B cell (primary cell): ENCODE measurements around the gene LTBP3. TPM values are rescaled to one million over a fixed set of nuclear protein-coding genes. Genes with fewer than 3 reads are reported as not detected.

ENCODE experiments used
- ATAC-seq: fragments of 200-7000 bp; cut with Tn5 transposase; one replicate; pipeline ENCODE4 v1.10.0; 2021; ENCODE audit warnings: low read depth, mild to moderate bottlenecking, moderate number of reproducible peaks, moderate library complexity
- CTCF ChIA-PET: fragments of 350-600 bp; sonication (Branson Sonifier 250); formaldehyde crosslinking; loops from one replicate; lab custom pipeline; 2021; ENCODE audit warnings: antibody characterized with exemption, inconsistent platforms; lab: Charles Lee
- POLR2A ChIA-PET: fragments of 350-600 bp; sonication (Branson Sonifier 250); formaldehyde crosslinking; loops from one replicate; lab custom pipeline; 2021; ENCODE audit warnings: antibody characterized with exemption; lab: Charles Lee
- DNase-seq: peaks from one replicate; pipeline ENCODE4 v3.0.0; 2013
- H2AFZ ChIP-seq: 2 replicates; pipeline ENCODE4 v1.6.1; 2012; ENCODE audit warnings: mild to moderate bottlenecking, low read depth, low read length; ENCODE audit not compliant: insufficient read depth, poor library complexity, severe bottlenecking
- H3K27ac ChIP-seq, 2 donors: 1 replicate in 1 of 2; 2 replicates in 1 of 2; pipeline ENCODE4 v1.5.1; 2012 to 2013; ENCODE audit warnings: low read length in 2 of 2, mild to moderate bottlenecking in 2 of 2, moderate library complexity in 1 of 2
- H3K27me3 ChIP-seq, 4 experiments: fragments of 200-600 bp in 1 of 4; sonication (generic) in 1 of 4; replicated peaks in 1 of 4; 1 replicate in 2 of 4; 2 replicates in 2 of 4; pipeline versions ENCODE4 v1.6.1 to v1.7.0; 2013 to 2016; ENCODE audit warnings: low read length in 3 of 4, mild to moderate bottlenecking in 2 of 4, mixed read lengths in 1 of 4, moderate library complexity in 1 of 4; ENCODE audit not compliant: insufficient read depth in 4 of 4, control insufficient read depth in 3 of 4; ENCODE audit errors: control extremely low read depth in 1 of 4
- H3K36me3 ChIP-seq, 2 experiments: replicated peaks in 1 of 2; 1 replicate in 1 of 2; 2 replicates in 1 of 2; pipeline versions ENCODE4 v1.6.1 to v1.7.1; 2013; ENCODE audit warnings: low read length in 1 of 2; ENCODE audit not compliant: insufficient read depth in 2 of 2, control insufficient read depth in 1 of 2; ENCODE audit errors: control extremely low read depth in 1 of 2, extremely low read depth in 1 of 2
- H3K4me1 ChIP-seq, 2 donors: fragments of 200-600 bp in 1 of 2; sonication (generic) in 1 of 2; 1 replicate in 1 of 2; 2 replicates in 1 of 2; pipeline versions ENCODE4 v1.5.1 to v1.6.1; 2013 to 2017; ENCODE audit warnings: low read length in 2 of 2; ENCODE audit not compliant: control insufficient read depth in 2 of 2, insufficient read depth in 2 of 2
- H3K4me2 ChIP-seq: replicated peaks from 2 replicates; pipeline ENCODE3; 2012; ENCODE audit warnings: mild to moderate bottlenecking, low read depth, low read length; ENCODE audit not compliant: poor library complexity, severe bottlenecking
- H3K4me3 ChIP-seq, 5 experiments: fragments of 200-600 bp in 1 of 5; sonication (generic) in 1 of 5; 1 replicate in 3 of 5; 2 replicates in 2 of 5; pipeline versions ENCODE4 v1.5.1 to v1.7.0; 2011 to 2016; ENCODE audit warnings: low read length in 4 of 5, mild to moderate bottlenecking in 4 of 5, low read depth in 2 of 5, control low read depth in 1 of 5, moderate library complexity in 1 of 5; ENCODE audit not compliant: insufficient read depth in 1 of 5; ENCODE audit errors: control extremely low read depth in 1 of 5, extremely low read depth in 1 of 5
- H3K79me2 ChIP-seq: fragments of 200-600 bp; sonication (generic); one replicate; pipeline ENCODE4 v1.6.0; 2016; ENCODE audit warnings: low read length; ENCODE audit not compliant: control insufficient read depth, insufficient read depth
- H3K9ac ChIP-seq: fragments of 200-600 bp; sonication (generic); 2 replicates; pipeline ENCODE4 v1.6.1; 2017; ENCODE audit warnings: mild to moderate bottlenecking, low read length, moderate library complexity
- H3K9me3 ChIP-seq, 3 donors: one replicate each; pipeline versions ENCODE4 v1.6.1 to v1.7.1; 2013; ENCODE audit warnings: low read length in 2 of 3; ENCODE audit not compliant: control insufficient read depth in 2 of 3, insufficient read depth in 1 of 3; ENCODE audit errors: control extremely low read depth in 1 of 3
- H4K20me1 ChIP-seq: 2 replicates; pipeline ENCODE4 v1.6.0; 2012; ENCODE audit warnings: mild to moderate bottlenecking, low read length; ENCODE audit not compliant: insufficient read depth, control insufficient read depth, poor library complexity, severe bottlenecking
- H3K27ac Mint-ChIP-seq: one replicate; pipeline ENCODE4 v1.8.0; 2021; ENCODE audit warnings: mixed read lengths
- H3K27me3 Mint-ChIP-seq: one replicate; pipeline ENCODE4 v1.8.0; 2021; ENCODE audit warnings: mixed read lengths
- H3K4me1 Mint-ChIP-seq: one replicate; pipeline ENCODE4 v1.8.0; 2021; ENCODE audit warnings: mixed read lengths
- H3K4me3 Mint-ChIP-seq: one replicate; pipeline ENCODE4 v1.8.0; 2021; ENCODE audit warnings: mixed read lengths
- H3K9me3 Mint-ChIP-seq: one replicate; pipeline ENCODE4 v1.8.0; 2022; ENCODE audit warnings: mixed read lengths; ENCODE audit not compliant: insufficient read depth
- CTCF ChIP-seq: fragments of 200-600 bp; IDR thresholded peaks from one replicate; pipeline ENCODE4 v1.8.0; 2022; ENCODE audit warnings: antibody characterized with exemption, mild to moderate bottlenecking
- EZH2 ChIP-seq: IDR thresholded peaks from 2 replicates; pipeline ENCODE4 v1.6.1; 2012; ENCODE audit warnings: borderline replicate concordance, low read depth, mild to moderate bottlenecking, moderate library complexity, low read length; ENCODE audit not compliant: insufficient read depth, poor library complexity, severe bottlenecking
- WGBS: methylation state at CpG from one replicate; pipeline ENCODE4 v1.1.5; 2013; ENCODE audit warnings: missing lambda C conversion rate; ENCODE audit not compliant: insufficient coverage; 5-methylcytosine and 5-hydroxymethylcytosine counted together
- intact Hi-C: fragments of 100-400 bp; cut with micrococcal nuclease; formaldehyde crosslinking; loops from one replicate; pipeline ENCODE4 v1.10.0; 2022
- polyA plus RNA-seq: library from polyadenylated mRNA; depleted of rRNA; stranded (reverse); fragments of >200 nt; gene quantifications from 2 replicates; pipeline ENCODE4 v1.2.3, GENCODE V29; 2012
- total RNA-seq, 2 donors: library from RNA; stranded (reverse); fragments of 120-200 nt in 1 of 2; gene quantifications; 1 replicate in 1 of 2; 2 replicates in 1 of 2; pipeline versions ENCODE4 v1.2.3 to v1.2.4, GENCODE V29; 2013 to 2022

Gene LTBP3
- total and polyA plus RNA-seq, 2 donors (not counting 1 experiment from before 2014, with no cell fraction given) = 65.1 to 69.0 TPM

GRCh38 chr11:65571940-65572339, 13.8 kb upstream of the LTBP3 start:
- Mint-ChIP-seq H3K4me1 (peaks cover 69% of the 10 kb centered on the region), H3K27ac (peak overlapping the region; percentile 90), H3K4me3 (peak overlapping the region; percentile 87), H3K27me3 (no peaks in the 10 kb centered on the region), H3K9me3 (no peaks in the 10 kb centered on the region)
- H3K9me3 ChIP-seq = no peaks in the 10 kb centered on the region
- no peak for ATAC-seq
- peak overlapping the region; percentile 83 for H3K9ac ChIP-seq
- ChIA-PET CTCF (interaction anchor here (0.8 to 5.1 kb wide), 12 partner anchors 9 to 288 kb away, joined by 3 to 86 read pairs (median 8); partner anchors contain the start of genes KCNK7, MAP3K11, MUS81 and SCYL1), POLR2A (interaction anchor here (0.7 to 7.5 kb wide), 10 partner anchors 9 to 478 kb away, joined by 3 to 53 read pairs (median 6); partner anchors contain the start of genes MAP3K11 and PCNX3)
- H2AFZ ChIP-seq = no peak overlapping the region
- 60% methylated on average over 1 of the region's 11 CpGs for WGBS
- no peak for TF ChIP-seq EZH2
- no peak for TF ChIP-seq CTCF
- H4K20me1 ChIP-seq = peaks cover 37% of the 10 kb centered on the region
- H3K27ac ChIP-seq = peak overlapping the region; percentile 47 to 96
- H3K27me3 ChIP-seq = no peaks in the 10 kb centered on the region
- H3K4me3 ChIP-seq = peak overlapping the region in 4 of 5 experiments; percentile 10 to 83 (median 41)
- peak overlapping the region; percentile 100 for H3K4me2 ChIP-seq
- DNase-seq = no peak
- H3K79me2 ChIP-seq = peaks cover 57% of the 10 kb centered on the region
- intact Hi-C loops = loop anchor here (2.0 to 10.0 kb wide), 4 partner anchors 141 to 827 kb away; partner anchors contain the start of genes BANF1, EIF1AD, KAT5 and RASGRP2
- peaks cover 49 to 71% of the 10 kb centered on the region in 2 donors for H3K4me1 ChIP-seq
- H3K36me3 ChIP-seq = peaks cover 0 to 6% of the 10 kb centered on the region in 2 experiments

DNA sequence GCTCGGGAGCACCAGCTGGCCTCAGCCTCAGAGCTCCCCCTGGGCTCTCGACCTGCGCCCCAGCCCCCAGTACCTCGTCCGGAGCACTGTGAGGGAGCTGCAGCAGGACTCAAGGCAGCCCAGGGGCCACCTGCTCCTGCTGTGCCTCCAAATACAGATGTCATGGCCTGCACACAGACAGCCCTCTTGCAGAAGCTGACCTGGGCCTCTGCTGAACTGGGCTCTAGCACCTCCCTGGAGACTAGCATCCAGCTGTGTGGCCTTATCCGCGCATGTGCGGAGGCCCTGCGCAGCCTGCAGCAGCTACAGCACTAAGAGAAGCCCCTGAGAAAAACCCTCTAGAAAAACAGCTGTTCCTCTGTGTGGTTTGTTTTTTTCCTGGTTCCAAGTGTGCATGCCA, 13.3 kb upstream of the LTBP3 start:
- CTCF ChIA-PET = interaction anchor here (0.6 to 5.1 kb wide), 13 partner anchors 9 to 564 kb away, joined by 3 to 86 read pairs (median 7); partner anchors contain the start of genes FIBP and KCNK7
- Histone ChIP-seq H3K4me1 (peaks cover 47 to 71% of the 10 kb centered on the region in 2 donors), H2AFZ (no peak overlapping the region), H3K4me3 (peak overlapping the region; percentile 55 to 89 (median 83)), H3K9ac (peak overlapping the region; percentile 83), H3K36me3 (peaks cover 0 to 6% of the 10 kb centered on the region in 2 experiments), H3K79me2 (peaks cover 56% of the 10 kb centered on the region), H3K27me3 (no peaks in the 10 kb centered on the region), H3K9me3 (no peaks in the 10 kb centered on the region), H4K20me1 (peaks cover 39% of the 10 kb centered on the region), H3K4me2 (peak overlapping the region; percentile 100), H3K27ac (peak overlapping the region; percentile 96 to 97)
- 92% methylated on average over 9 of the region's 9 CpGs for WGBS
- TF ChIP-seq CTCF = no peak
- no peak for TF ChIP-seq EZH2
- Mint-ChIP-seq H3K4me1 (peaks cover 69% of the 10 kb centered on the region), H3K4me3 (peak overlapping the region; percentile 87), H3K27me3 (no peaks in the 10 kb centered on the region), H3K9me3 (no peaks in the 10 kb centered on the region), H3K27ac (peak overlapping the region; percentile 90)
- DNase-seq (no peak), ATAC-seq (no peak)
- POLR2A ChIA-PET = interaction anchor here (1.1 to 7.5 kb wide), 5 partner anchors 13 to 43 kb away, joined by 3 to 53 read pairs (median 13); partner anchors contain the start of genes MAP3K11 and PCNX3
- intact Hi-C loops = loop anchor here (2.0 to 10.0 kb wide), 4 partner anchors 141 to 827 kb away; partner anchors contain the start of genes BANF1, EIF1AD, KAT5 and RASGRP2
